ENCODE measurements around the gene SLC22A23. TPM values are rescaled to one million over a fixed set of nuclear protein-coding genes. Genes with fewer than 3 reads are reported as not detected.

The SLC22A23 gene
- total and polyA plus RNA-seq, 12 donors: 2.3 to 18.5 (median 5.3) TPM

- WGBS, 4 donors: 86 to 91% (median 88%) methylated on average over 11 of the region's 11 CpGs
- Histone ChIP-seq H3K9me3 (replicated peaks in 1 of 3) (no peaks in the 10 kb centered on the region), H3K36me3 (replicated peaks in 1 of 2) (no peaks in the 10 kb centered on the region), H3K27ac (no peak overlapping the region), H3K4me3 (no peak overlapping the region), H3K4me1 (replicated peaks in 1 of 2) (peaks cover 0 to 14% of the 10 kb centered on the region in 2 donors), H3K27me3 (no peaks in the 10 kb centered on the region)
- TF ChIP-seq POLR2A (IDR thresholded peaks at IDR 0.05): no peak
- TF ChIP-seq, protein P1, sequence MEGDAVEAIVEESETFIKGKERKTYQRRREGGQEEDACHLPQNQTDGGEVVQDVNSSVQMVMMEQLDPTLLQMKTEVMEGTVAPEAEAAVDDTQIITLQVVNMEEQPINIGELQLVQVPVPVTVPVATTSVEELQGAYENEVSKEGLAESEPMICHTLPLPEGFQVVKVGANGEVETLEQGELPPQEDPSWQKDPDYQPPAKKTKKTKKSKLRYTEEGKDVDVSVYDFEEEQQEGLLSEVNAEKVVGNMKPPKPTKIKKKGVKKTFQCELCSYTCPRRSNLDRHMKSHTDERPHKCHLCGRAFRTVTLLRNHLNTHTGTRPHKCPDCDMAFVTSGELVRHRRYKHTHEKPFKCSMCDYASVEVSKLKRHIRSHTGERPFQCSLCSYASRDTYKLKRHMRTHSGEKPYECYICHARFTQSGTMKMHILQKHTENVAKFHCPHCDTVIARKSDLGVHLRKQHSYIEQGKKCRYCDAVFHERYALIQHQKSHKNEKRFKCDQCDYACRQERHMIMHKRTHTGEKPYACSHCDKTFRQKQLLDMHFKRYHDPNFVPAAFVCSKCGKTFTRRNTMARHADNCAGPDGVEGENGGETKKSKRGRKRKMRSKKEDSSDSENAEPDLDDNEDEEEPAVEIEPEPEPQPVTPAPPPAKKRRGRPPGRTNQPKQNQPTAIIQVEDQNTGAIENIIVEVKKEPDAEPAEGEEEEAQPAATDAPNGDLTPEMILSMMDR (IDR thresholded peaks at IDR 0.05): no peak
- peak in 1 of 7 donors; percentile 17 for DNase-seq
- intact Hi-C loops (cut with DNase I): no loop called here
These were observed 135.8 kb downstream of the SLC22A23 start for GRCh38 chr6:3321042-3321441.

DNA sequence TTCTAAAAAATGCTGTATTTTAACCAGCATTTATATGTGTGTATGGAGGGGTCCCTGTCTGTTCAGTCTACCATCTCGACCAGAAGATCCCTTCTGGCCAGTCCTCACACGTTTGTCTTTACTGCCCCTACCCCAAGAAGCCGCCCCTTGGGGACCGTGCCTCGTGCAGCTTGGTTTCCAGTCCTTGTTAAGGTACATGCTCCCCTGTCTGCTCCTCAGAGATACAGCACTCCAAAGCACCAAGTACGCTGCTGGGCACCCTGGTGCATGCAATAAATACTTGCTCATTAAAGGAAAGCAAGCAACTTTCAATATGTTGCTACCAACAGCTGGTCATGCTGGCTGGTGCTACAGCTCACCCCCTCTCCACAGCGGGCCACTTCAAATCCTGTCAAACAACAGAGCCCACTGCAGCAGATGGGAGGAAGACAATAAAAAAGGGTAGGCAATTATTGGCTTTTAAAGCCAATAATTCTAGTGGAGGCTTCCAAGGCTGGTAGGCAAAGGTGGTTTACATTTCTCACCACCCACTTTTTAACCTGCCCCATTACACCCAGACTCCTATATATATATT lies 136.5 kb downstream of the SLC22A23 start:
- intact Hi-C loops (cut with DNase I): no loop called here
- H3K27me3 ChIP-seq: no peaks in the 10 kb centered on the region
- peaks cover 0 to 11% of the 10 kb centered on the region in 2 donors for H3K4me1 ChIP-seq (replicated peaks in 1 of 2)
- no peaks in the 10 kb centered on the region for H3K9me3 ChIP-seq (replicated peaks in 1 of 3)
- TF ChIP-seq POLR2A (IDR thresholded peaks at IDR 0.05): no peak
- TF ChIP-seq, protein P1 (IDR thresholded peaks at IDR 0.05): no peak
- no peaks in the 10 kb centered on the region for H3K36me3 ChIP-seq (replicated peaks in 1 of 2)
- no peak overlapping the region for H3K4me3 ChIP-seq
- 86 to 93% (median 88%) methylated on average over 7 of the region's 7 CpGs for WGBS, 4 donors
- DNase-seq: peak in 1 of 7 donors; percentile 38
- no peak overlapping the region for H3K27ac ChIP-seq

DNA sequence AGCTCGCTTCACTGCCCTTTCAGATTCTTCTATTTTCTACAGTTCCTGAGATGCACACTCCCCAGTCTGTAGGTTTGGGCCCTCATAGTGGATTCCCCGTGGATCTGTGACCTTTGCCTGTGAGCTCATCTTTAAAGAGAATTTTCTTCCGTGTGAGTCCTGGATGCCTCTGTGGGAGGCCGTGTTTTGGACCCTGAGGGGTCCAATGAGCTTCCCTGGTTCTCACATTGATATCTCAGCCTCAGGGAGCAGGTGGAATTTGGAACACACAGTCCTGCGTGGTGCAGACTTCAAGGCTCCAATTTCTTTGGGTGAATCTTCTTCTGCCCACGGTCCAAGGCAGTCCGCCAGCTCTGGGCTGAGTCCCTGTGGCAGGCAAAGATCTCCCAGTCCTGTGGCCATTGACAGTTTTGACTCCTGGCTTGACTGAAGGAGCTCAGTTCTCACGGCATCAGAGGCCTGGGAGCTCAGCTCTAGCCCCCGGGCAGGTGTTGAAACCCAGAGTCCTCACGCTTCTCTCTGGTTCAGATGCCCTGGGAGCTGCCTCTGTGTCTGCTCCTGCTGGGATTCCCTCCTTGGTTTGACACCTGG lies 137.1 kb downstream of the SLC22A23 start:
- Histone ChIP-seq H3K27me3 (no peaks in the 10 kb centered on the region), H3K27ac (no peak overlapping the region), H3K9me3 (replicated peaks in 1 of 3) (no peaks in the 10 kb centered on the region), H3K4me3 (no peak overlapping the region), H3K4me1 (replicated peaks in 1 of 2) (peaks cover 0 to 5% of the 10 kb centered on the region in 2 donors), H3K36me3 (replicated peaks in 1 of 2) (no peaks in the 10 kb centered on the region)
- DNase-seq: peak in 1 of 7 donors; percentile 23
- intact Hi-C loops (cut with DNase I): no loop called here
- WGBS, 4 donors: 68 to 94% (median 87%) methylated on average over 5 to 10 of the region's 10 CpGs
- TF ChIP-seq, protein P1 (IDR thresholded peaks at IDR 0.05): no peak
- TF ChIP-seq POLR2A (IDR thresholded peaks at IDR 0.05): no peak

GRCh38 chr6:3318821-3319540 lies 137.9 kb downstream of the SLC22A23 start:
- Histone ChIP-seq H3K36me3 (replicated peaks in 1 of 2) (no peaks in the 10 kb centered on the region), H3K4me3 (no peak overlapping the region), H3K27ac (no peak overlapping the region), H3K4me1 (replicated peaks in 1 of 2) (no peaks in the 10 kb centered on the region), H3K27me3 (no peaks in the 10 kb centered on the region), H3K9me3 (replicated peaks in 1 of 3) (no peaks in the 10 kb centered on the region)
- WGBS, 4 donors: 92 to 95% (median 93%) methylated on average over 13 of the region's 13 CpGs
- intact Hi-C loops (cut with DNase I): no loop called here
- DNase-seq: peak in 1 of 7 donors; percentile 23
- TF ChIP-seq, protein P1 (IDR thresholded peaks at IDR 0.05): no peak
- no peak for TF ChIP-seq POLR2A (IDR thresholded peaks at IDR 0.05)

All from adrenal gland (tissue), 12 donors.